Activated CD4-positive, alpha-beta T cell treated with anti-CD3 and anti-CD28 coated beads, Interleukin-2, amount 50 U/mL, for 48 hours (primary cell): Measurements from ENCODE around the gene ZNF621.
"Not testable (repeated sequence)": the region's sequence is repeated elsewhere in the genome, so short reads cannot be mapped to it uniquely, and the experiment has no call there.

Source experiments
- DNase-seq, 2 experiments: peaks; one replicate each; pipeline ENCODE4 v3.0.0-alpha.2; 2020

ZNF621 gene

DNA sequence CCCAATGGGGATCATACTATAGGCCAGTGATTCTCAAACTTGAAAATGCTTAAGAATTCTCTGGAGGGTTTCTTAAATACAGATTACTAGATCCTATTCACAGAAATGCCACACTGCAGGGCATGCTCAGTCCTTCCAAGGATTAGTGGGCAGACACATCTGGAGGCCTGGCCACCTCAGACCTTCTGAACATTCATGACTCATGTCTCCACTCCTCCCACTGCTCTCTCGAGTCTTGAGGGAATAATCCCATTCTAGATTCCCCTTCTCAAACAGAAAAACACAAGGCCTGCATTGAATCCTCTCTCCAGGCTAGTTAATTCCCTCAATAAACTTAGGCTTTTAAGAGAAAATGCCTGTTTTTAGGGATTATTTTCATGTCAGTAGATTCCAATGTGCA lies 22.1 kb downstream of the ZNF621 start:
- DNase-seq: no peak

DNA sequence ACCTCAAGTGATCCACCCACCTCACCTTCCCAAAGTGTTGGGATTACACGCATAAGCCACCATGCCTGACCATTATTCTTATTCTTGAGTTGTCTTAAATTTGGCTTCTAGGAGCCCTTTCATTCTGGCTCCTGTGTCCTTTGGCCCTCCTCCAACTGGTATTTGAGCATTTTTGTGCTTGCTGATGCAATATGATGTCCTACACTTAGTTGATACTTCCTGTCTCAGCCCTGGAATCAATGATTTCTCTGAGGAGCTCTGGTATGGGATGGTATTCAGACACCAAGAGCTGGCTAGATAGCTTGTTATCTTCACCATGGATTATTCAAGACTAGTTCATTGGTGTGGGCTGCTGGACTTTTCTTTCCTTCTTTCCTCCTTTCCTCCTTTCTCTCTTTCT lies 25.4 kb downstream of the ZNF621 start:
- DNase-seq: no peak

DNA sequence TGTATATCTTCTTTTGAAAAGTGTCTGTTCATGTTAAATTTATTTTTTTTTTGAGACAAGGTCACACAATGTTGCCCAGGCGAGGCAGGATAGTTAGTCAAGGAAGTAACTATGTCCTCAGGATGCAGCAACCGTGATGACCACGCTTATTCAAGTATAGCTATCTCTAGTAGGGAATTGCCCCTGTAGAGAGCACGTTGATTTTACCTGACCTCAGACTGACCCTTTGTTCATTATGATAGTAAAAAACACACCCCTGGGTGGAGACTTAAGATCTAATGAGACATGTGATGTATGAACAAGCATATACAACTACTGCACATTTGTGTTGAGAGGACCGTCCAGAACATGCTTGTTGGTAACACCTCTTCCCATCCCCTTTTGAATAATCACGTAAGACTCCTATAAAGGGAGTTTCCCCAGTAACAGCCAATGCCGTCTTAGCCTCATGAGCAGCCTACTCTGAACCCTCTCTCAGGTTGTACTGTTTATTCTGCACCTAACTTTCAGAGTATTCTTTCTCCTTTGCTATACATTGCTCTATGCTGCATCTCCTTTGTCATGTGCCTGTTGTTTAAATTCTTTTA lies 32.9 kb downstream of the ZNF621 start:
- no peak for DNase-seq

DNA sequence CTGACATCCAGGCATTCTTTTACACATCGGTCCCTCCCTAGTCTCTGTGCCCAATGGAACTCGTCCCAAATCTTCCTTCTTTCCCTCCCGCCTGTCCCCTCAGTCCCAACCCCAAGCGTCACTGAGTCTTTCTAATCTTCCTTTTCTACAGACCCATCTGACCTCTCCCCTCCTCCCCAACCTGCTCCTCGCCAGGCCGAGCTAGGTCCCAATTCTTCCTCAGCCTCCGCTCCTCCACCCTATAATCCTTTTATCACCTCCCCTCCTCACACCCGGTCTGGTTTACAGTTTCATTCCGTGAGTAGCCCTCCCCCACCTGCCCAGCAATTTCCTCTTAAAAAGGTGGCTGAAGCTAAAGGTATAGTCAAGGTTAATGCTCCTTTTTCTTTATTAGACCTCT lies 37.7 kb downstream of the ZNF621 start:
- DNase-seq: not testable (repeated sequence)

- not testable (repeated sequence) for DNase-seq
Observed at GRCh38 chr3:40565629-40566028, 40.9 kb downstream of the ZNF621 start.

- no peak for DNase-seq
Observed at GRCh38 chr3:40566694-40567093, 41.9 kb downstream of the ZNF621 start.

DNA sequence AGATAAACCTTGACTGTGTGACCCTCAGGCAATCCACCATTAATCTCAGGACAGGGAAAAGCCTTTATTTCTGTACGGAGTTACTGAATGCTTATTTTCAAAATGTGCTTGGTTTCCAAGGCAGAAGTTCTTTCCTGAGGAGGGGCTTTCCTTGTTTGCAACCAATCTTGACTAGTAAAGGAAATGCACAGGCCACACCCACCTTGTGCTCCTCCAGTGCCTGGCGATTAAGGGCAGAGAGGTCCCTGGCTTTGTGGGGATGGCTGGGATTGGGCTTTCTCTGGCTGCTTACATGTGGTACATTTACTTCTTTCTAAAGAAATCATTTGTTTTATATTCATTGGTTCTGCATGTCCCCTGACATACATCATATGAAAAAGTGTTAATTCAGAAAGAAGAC lies 47.8 kb downstream of the ZNF621 start:
- no peak for DNase-seq

DNA sequence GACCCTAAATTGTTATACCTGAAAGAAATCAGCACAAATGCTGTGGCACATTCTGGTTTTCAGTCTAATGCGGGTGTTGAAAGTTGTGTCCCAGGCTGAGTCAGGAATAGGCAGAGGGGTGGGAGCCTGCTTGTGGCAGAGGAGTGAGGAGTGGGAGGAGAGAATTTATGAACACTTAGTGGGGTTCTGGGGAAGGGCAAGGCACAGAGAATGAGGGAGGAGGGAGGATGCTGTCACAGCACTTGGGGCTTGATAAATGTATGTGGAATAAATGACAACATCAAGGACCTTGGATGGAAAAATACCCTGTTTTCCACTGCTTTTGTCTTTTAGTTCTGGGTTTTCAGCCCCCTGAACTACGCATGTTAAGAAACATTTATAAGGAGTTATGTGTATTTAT lies 49.3 kb downstream of the ZNF621 start:
- DNase-seq: no peak

DNA sequence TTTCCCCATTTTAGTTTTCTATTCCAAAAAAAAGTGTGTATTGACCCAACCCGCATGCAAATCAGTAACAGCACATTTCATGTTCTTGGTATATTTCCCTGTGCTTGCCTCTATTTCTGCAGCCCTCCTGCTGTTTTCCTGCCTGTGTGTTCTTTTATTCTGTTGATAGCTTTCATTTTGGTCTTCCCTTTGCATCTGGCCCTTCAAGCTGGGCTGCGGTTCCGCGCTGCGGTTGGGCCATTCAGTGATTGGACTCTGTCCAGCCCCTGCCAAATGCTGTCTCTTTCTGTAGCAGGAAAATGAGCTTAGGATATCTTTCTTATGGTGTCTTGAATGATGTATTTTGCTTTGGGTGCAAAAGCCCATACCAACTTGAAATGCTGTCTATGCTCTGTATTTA lies 49.9 kb downstream of the ZNF621 start:
- no peak for DNase-seq

DNA sequence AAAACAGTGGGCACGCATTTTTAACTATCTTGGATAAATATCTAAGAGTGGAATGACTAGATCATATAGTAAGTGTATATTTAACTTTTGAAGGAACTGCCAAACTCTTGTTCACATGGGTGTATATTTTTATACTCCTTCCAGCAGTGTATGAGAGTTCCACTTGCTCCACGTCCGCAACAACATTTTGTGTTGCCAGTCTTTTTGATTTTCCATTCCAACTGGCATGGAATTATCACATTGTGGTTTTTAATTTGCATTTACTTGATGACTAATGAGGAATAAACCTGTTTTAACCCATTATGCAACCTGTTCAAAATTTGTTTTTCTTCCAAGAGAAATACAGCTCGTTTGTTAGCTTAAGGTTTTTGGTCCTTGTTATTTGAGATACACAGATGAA lies 51.6 kb downstream of the ZNF621 start:
- no peak for DNase-seq

- peak; percentile 69 to 73 for DNase-seq
Observed at GRCh38 chr3:40580494-40581091, 55.8 kb downstream of the ZNF621 start.

GRCh38 chr3:40581166-40581565 lies 56.4 kb downstream of the ZNF621 start:
- no peak for DNase-seq

GRCh38 chr3:40582401-40583027 lies 57.8 kb downstream of the ZNF621 start:
- DNase-seq: no peak

- DNase-seq: no peak
Observed at GRCh38 chr3:40583691-40584090, 58.9 kb downstream of the ZNF621 start.

DNA sequence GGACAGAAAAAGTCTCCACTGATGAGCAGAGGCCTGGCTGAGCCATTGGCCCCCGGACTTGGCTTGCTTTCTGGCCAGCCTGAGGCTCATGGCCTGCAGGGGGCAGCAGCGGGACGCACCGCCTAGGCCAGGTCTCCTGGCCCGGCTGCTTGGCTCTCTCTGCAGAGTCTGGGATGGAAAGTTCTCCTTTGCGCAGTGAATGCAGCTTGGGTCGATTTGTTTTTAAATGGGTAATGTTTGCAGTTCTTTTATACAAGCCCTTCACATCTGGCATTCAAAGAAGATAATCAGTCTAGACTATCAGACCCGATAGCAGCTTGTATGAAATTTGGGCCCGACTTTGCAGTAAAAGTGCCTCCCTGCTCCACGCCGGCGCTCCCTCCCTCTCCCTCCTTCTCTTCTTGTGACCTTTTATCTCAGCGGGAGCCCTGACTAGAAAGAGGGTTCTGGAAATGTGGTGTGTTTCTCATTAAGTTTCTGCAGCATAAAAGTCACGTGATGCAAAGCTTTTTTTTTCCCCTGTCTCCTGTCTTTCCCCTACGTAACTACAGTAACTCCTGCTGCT lies 59.9 kb downstream of the ZNF621 start:
- peak; percentile 81 to 84 for DNase-seq

DNA sequence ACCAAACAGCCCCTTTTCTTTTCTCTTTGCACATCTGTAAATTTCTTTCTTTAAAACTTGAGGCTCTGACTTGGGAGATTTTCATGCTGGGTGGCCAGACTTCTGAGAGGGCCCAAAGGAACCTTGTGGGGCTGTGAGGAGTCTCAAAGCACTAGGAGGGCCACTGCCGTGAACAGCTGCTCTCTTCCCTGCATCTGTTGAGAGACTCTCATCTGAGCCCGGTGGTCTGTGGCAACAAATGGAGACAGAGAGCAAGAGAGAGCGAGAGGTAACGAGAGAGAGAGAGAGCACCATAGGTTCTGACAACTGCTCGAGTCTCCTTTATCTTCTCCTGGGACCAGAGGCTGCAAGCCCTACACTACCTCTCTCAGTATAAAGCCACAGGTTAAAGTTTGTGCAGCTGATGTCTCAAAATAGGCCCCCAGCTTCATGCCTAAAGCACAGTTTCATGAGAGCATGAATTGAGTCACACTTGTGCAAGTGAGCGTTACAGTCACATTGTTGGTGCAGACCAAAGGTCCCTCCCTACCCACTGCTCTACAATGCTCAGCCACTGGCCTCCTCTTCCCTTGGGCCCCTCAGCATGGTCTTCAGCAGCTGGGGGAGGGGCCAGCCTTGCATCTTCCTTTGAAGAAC lies 60.7 kb downstream of the ZNF621 start:
- DNase-seq: no peak

DNA sequence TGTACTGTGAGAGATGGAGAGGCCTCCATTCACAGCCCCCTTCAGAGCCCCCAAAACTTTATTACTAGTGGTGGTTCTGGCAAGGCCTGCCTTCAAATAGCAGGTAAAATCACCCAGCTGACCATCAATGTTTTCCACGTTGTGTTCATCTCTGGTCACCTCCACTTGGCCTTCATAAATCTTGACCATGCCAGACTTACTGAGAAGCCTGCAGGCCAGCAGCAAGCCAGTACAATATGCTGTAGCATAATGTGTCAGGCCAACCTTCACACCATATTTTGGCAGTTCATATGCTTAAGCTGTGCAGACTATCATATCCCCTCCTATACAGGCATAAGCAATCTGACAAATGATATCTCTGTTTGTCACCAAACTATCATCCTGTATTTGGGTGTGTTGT lies 62.1 kb downstream of the ZNF621 start:
- DNase-seq: no peak

DNA sequence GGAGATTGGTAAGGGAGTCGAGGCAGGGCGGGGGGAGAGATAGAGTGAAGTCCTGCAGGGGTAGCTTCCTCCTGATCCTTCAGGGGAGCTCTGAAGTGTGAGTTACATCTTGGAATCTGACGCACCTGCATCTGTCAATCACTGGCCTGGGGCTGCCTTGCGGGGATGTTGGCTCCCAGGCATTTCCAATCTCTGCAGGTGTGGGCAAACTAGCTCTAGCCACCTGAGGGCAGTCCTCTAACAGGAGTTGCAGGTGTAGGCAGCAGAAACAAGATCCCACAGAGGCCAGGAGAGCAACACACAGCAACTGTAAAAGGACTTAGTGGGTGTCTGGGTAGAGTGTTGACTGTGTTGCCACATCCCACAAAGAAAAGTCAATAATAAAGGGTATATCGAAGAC lies 63.6 kb downstream of the ZNF621 start:
- no peak for DNase-seq
